Lower lobe of right lung (tissue), 2 donors: ENCODE results near the gene DAAM1. TPM values are rescaled to one million over a fixed set of nuclear protein-coding genes. Genes with fewer than 3 reads are reported as not detected.
A peak's percentile ranks its signal among the peaks of the same experiment; 100 is the strongest.

ENCODE experiments used
- ATAC-seq, 2 donors: fragments of 200-7000 bp; cut with Tn5 transposase; one replicate each; pipeline ENCODE4 v1.9.1; 2020 to 2022; ENCODE audit warnings: mild to moderate bottlenecking in 2 of 2, moderate library complexity in 2 of 2
- DNase-seq: peaks from one replicate; pipeline ENCODE4 v3.0.0-alpha.2; 2020
- H3K27ac ChIP-seq: fragments of 200-600 bp; one replicate; pipeline ENCODE4 v1.8.0; 2022
- H3K27me3 ChIP-seq: fragments of 200-600 bp; one replicate; pipeline ENCODE4 v1.8.0; 2022; ENCODE audit warnings: low read depth
- H3K36me3 ChIP-seq: fragments of 200-600 bp; one replicate; pipeline ENCODE4 v1.8.0; 2022; ENCODE audit warnings: mild to moderate bottlenecking
- H3K4me1 ChIP-seq: fragments of 200-600 bp; one replicate; pipeline ENCODE4 v1.8.0; 2022
- H3K4me3 ChIP-seq: fragments of 200-600 bp; one replicate; pipeline ENCODE4 v1.8.0; 2022; ENCODE audit warnings: mild to moderate bottlenecking
- H3K9me3 ChIP-seq: fragments of 200-600 bp; one replicate; pipeline ENCODE4 v1.8.0; 2022
- intact Hi-C: fragments of 100-400 bp; cut with DNase I; formaldehyde crosslinking; loops from one replicate; pipeline ENCODE4 v1.11.0; 2022
- total RNA-seq: library from RNA; stranded (reverse); fragmentation: NEBNext Ultra II Directional; extraction: Animal tissue kit (Norgen Biotek cat#: 25700); gene quantifications from one replicate; pipeline ENCODE4 v1.2.1, GENCODE V29; 2021
- TF ChIP-seq, protein P1 (sequence below): fragments of 200-600 bp; IDR thresholded peaks from one replicate; pipeline ENCODE4 v1.8.0; 2022; ENCODE audit warnings: antibody characterized with exemption, mild to moderate bottlenecking
- donor health status: DM: no; HTN: yes; CAD: no; lungs with severe emphysema.

Gene DAAM1
- total RNA-seq, 1 donor from 2014 or later, result 46.7 TPM

DNA sequence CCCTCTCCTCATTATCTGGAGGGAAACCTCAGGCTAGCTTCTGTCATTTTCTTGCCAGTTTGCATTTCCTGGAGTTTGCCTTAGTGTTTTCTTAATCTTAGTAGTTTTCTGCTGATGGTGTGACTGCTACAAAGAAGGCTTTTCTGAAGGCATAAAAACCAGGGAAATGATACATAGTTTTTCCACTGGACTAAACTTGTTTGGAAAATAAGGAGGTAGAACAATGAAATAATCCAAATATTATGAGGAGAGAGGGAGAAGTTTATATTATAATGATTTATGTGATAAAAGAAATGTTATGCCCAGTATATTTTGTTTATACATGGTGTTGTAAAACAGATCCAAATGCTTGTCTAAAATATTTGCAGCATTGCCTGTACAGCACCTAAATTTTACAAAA lies 22.2 kb downstream of the DAAM1 start:
- no peak for DNase-seq
- ATAC-seq, result no peak
- TF ChIP-seq, protein P1, sequence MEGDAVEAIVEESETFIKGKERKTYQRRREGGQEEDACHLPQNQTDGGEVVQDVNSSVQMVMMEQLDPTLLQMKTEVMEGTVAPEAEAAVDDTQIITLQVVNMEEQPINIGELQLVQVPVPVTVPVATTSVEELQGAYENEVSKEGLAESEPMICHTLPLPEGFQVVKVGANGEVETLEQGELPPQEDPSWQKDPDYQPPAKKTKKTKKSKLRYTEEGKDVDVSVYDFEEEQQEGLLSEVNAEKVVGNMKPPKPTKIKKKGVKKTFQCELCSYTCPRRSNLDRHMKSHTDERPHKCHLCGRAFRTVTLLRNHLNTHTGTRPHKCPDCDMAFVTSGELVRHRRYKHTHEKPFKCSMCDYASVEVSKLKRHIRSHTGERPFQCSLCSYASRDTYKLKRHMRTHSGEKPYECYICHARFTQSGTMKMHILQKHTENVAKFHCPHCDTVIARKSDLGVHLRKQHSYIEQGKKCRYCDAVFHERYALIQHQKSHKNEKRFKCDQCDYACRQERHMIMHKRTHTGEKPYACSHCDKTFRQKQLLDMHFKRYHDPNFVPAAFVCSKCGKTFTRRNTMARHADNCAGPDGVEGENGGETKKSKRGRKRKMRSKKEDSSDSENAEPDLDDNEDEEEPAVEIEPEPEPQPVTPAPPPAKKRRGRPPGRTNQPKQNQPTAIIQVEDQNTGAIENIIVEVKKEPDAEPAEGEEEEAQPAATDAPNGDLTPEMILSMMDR, result no peak
- Histone ChIP-seq H3K4me3 (no peak overlapping the region), H3K9me3 (no peaks in the 10 kb centered on the region), H3K27me3 (no peaks in the 10 kb centered on the region), H3K4me1 (peaks cover 38% of the 10 kb centered on the region), H3K36me3 (no peaks in the 10 kb centered on the region), H3K27ac (no peak overlapping the region)
- intact Hi-C loops, result no loop called here

DNA sequence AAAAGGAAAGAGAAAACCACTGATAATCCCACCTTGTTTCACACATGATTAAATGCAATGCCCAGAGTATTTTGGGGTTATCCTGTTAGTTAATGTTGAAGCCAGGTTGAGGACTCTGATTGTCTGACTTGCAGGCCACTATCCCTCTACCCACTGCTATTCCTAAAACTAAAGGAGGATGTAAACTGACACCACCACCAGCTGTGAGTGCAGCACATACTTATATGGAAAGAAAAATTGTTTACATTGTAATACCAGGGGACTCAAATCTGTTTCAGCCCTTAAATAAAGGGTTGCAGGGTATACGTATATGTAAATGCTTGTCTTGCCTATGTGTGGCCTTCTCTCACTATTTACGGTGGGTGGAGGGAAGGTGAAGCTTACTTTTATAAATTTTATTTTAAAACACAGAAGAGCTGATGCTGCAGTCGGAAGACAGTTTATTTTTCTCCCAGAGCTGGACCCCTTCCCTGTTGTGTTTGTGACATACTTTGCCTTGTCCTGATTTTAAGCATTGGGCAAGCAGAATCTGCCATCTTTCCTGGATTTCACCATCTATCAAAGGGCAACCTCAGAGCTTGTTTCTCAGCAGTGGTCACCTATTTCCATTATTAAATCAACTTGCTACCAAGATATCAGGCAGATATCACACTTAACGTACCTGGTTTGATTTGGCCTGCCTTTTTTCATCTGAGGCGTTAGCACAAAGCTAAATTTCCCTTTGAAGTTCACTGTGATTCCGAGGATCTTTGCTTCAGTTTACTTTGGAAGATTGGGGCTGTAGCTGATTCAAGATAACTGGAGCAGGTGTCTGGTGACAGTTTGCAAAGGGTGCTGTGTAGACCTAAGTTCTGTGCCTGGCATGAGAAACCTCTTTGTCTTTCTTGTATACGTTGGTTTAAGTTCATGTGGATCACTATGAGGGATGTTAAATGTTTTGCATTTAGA lies 25.2 kb downstream of the DAAM1 start:
- intact Hi-C loops, result no loop called here
- Histone ChIP-seq H3K9me3 (no peaks in the 10 kb centered on the region), H3K4me1 (peaks cover 52% of the 10 kb centered on the region), H3K4me3 (no peak overlapping the region), H3K27me3 (no peaks in the 10 kb centered on the region), H3K36me3 (no peaks in the 10 kb centered on the region), H3K27ac (no peak overlapping the region)
- DNase-seq, result no peak
- no peak for ATAC-seq
- TF ChIP-seq, protein P1, result no peak

DNA sequence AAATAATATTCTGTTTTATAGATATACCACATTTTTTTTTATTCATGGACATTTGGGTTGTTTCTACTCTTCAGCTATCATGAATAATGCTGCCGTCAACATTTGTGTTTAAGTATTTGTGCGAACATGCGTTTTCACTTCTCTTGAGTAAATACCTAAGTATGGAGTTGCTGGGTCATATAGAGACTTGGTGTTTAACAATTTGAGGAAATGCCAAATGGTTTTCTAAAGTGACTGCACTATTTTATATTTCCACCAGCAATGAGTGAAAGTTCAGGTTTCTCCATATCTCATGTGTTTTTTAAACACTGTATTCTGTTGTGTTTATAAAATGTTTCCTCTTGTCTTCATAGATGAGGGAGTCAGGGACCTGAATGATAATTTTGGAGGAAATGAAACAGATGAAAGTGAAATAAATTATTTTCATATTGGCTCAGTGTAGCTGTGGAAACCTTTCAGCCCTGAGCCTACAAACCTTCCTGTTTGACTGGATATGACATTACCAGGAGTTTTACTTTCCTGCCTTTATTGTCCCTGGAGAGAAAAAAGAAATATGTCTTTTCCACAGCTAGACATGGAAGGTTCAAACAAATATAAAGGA lies 26.3 kb downstream of the DAAM1 start:
- DNase-seq (no peak), ATAC-seq (no peak)
- Histone ChIP-seq H3K27ac (peak overlapping the region; percentile 38), H3K4me1 (peaks cover 52% of the 10 kb centered on the region), H3K9me3 (no peaks in the 10 kb centered on the region), H3K27me3 (no peaks in the 10 kb centered on the region), H3K36me3 (no peaks in the 10 kb centered on the region), H3K4me3 (no peak overlapping the region)
- TF ChIP-seq, protein P1, result no peak
- intact Hi-C loops, result no loop called here

DNA sequence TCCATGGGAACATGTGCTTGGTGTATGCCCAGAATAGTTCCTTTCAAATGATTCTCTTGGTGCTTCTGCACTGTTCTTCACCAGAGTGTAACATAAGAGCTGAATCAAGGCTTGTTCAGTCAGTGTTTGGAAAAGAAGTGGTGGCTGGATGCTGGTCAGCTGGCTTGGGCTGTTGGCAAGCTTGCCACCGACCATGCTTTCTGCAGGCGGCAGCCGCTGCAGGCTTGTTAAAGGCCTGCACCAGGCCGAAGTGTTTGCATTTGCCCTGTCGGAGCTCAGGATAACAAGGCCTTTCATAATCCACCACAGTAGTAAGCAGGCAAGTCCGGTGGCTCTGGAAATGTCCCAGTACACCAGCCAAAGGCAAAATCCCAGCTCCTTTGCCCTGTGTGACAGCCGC lies 26.9 kb downstream of the DAAM1 start:
- H3K9me3 ChIP-seq, result no peaks in the 10 kb centered on the region
- H3K27ac ChIP-seq, result peak overlapping the region; percentile 38
- H3K4me3 ChIP-seq, result no peak overlapping the region
- H3K4me1 ChIP-seq, result peaks cover 54% of the 10 kb centered on the region
- TF ChIP-seq, protein P1, result no peak
- H3K27me3 ChIP-seq, result no peaks in the 10 kb centered on the region
- intact Hi-C loops, result no loop called here
- ATAC-seq (peak; percentile 97 to 98), DNase-seq (peak; percentile 86)
- no peaks in the 10 kb centered on the region for H3K36me3 ChIP-seq

DNA sequence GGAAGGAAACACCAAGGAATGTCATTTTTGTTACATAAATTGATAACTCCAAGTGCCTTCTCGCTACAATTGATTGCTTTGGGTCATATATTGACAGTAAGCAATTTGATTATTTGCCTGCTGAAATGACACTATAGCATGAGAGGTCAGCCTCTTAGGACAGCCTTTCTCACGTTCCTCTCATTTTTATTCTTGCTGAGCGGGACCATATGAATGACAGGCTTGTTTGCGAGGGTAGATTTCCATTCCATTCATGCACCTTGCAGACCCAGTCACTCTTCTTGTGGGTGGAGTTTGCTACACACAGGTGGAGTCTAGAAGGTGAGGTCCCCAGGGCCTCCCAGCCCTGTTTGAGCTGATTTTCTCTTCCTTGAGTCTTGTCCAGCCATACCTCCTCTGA lies 27.3 kb downstream of the DAAM1 start:
- peaks cover 58% of the 10 kb centered on the region for H3K4me1 ChIP-seq

More for the DNA sequence above, 27.3 kb downstream of the DAAM1 start:
- no peaks in the 10 kb centered on the region for H3K27me3 ChIP-seq
- TF ChIP-seq, protein P1, result no peak
- peak overlapping the region; percentile 38 for H3K27ac ChIP-seq
- no peak for DNase-seq
- H3K4me3 ChIP-seq, result no peak overlapping the region
- no peaks in the 10 kb centered on the region for H3K36me3 ChIP-seq
- ATAC-seq, result peak; percentile 9 to 43
- intact Hi-C loops, result no loop called here
- H3K9me3 ChIP-seq, result no peaks in the 10 kb centered on the region
